PC-9 (cell line): ENCODE measurements around the gene QRICH2. TPM values are rescaled to one million over a fixed set of nuclear protein-coding genes. Genes with fewer than 3 reads are reported as not detected.

Experiments used
- BruUV-seq: library from RNA; stranded (reverse); fragments of 400-500 nt; replicated peaks from 2 replicates; lab custom pipeline; 2021; lab: Mats Ljungman, UMichigan
- CTCF ChIA-PET: fragments of 300-600 bp; sonication (Branson Sonifier 250); formaldehyde crosslinking; loops from one replicate; lab custom pipeline; 2022; ENCODE audit warnings: antibody characterized with exemption; lab: Charles Lee
- POLR2A ChIA-PET: fragments of 300-600 bp; sonication (Branson Sonifier 250); formaldehyde crosslinking; loops from one replicate; lab custom pipeline; 2022; ENCODE audit warnings: antibody characterized with exemption; ENCODE audit not compliant: unreplicated experiment; lab: Charles Lee
- DNase-seq, 2 experiments: peaks; one replicate each; pipeline versions ENCODE4 v3.0.0 to v3.0.0-alpha.2; 2015 to 2022; ENCODE audit warnings: mixed read lengths in 1 of 2
- H2AFZ ChIP-seq: fragments of 200-600 bp; sonication (generic); 2 replicates; pipeline ENCODE4 v1.8.1; 2017; ENCODE audit warnings: antibody characterized with exemption
- H3F3A ChIP-seq: fragments of 200-600 bp; sonication (generic); 2 replicates; pipeline ENCODE4 v1.8.1; 2017; ENCODE audit warnings: antibody characterized with exemption, mild to moderate bottlenecking, low read depth; ENCODE audit not compliant: insufficient read depth
- H3K27ac ChIP-seq: fragments of 200-600 bp; sonication (generic); 2 replicates; pipeline ENCODE4 v1.6.1; 2016; ENCODE audit warnings: mixed run types
- H3K27me3 ChIP-seq: fragments of 200-600 bp; sonication (generic); 2 replicates; pipeline ENCODE4 v1.6.1; 2016; ENCODE audit warnings: low read depth, mixed run types; ENCODE audit not compliant: insufficient read depth
- H3K36me3 ChIP-seq: fragments of 200-600 bp; sonication (generic); 2 replicates; pipeline ENCODE4 v1.6.1; 2016; ENCODE audit warnings: low read depth, mixed run types
- H3K4me1 ChIP-seq: fragments of 200-600 bp; sonication (generic); replicated peaks from 2 replicates; pipeline ENCODE4 v1.6.1; 2016; ENCODE audit warnings: mixed run types; ENCODE audit not compliant: insufficient read depth
- H3K4me2 ChIP-seq: fragments of 200-600 bp; sonication (generic); 2 replicates; pipeline ENCODE4 v1.6.1; 2017; ENCODE audit warnings: mixed run types
- H3K4me3 ChIP-seq: fragments of 200-600 bp; sonication (generic); 2 replicates; pipeline ENCODE4 v1.6.1; 2016; ENCODE audit warnings: mixed run types
- H3K79me2 ChIP-seq: fragments of 200-600 bp; sonication (generic); 2 replicates; pipeline ENCODE4 v1.6.1; 2017; ENCODE audit warnings: low read depth, mixed run types
- H3K9me2 ChIP-seq: fragments of 200-600 bp; sonication (generic); 2 replicates; pipeline ENCODE4 v1.8.1; 2017; ENCODE audit warnings: mild to moderate bottlenecking; ENCODE audit not compliant: insufficient read depth
- H3K9me3 ChIP-seq: fragments of 200-600 bp; sonication (generic); 2 replicates; pipeline ENCODE4 v1.8.1; 2016; ENCODE audit warnings: low read depth; ENCODE audit not compliant: insufficient read depth
- H4K20me1 ChIP-seq: fragments of 200-600 bp; sonication (generic); 2 replicates; pipeline ENCODE4 v1.8.1; 2017; ENCODE audit not compliant: insufficient read depth
- CTCF ChIP-seq: fragments of 200-600 bp; sonication (generic); conservative IDR thresholded peaks from 2 replicates; pipeline ENCODE4 v1.6.1; 2017; ENCODE audit warnings: mixed run types, antibody characterized with exemption, mild to moderate bottlenecking, moderate library complexity
- EZH2 ChIP-seq: fragments of 200-600 bp; sonication (generic); IDR thresholded peaks from 2 replicates; pipeline ENCODE4 v1.8.0; 2017; ENCODE audit warnings: antibody characterized with exemption, low read depth
- intact Hi-C: fragments of 100-400 bp; cut with micrococcal nuclease; formaldehyde crosslinking; loops from one replicate; pipeline ENCODE4 v1.10.0; 2022; ENCODE audit not compliant: unreplicated experiment
- total RNA-seq: library from RNA; stranded (reverse); gene quantifications from 2 replicates; pipeline ENCODE4 v1.2.3, GENCODE V29; 2021

Gene QRICH2
- total RNA-seq, 1 experiment from 2014 or later: 3.3 TPM

DNA sequence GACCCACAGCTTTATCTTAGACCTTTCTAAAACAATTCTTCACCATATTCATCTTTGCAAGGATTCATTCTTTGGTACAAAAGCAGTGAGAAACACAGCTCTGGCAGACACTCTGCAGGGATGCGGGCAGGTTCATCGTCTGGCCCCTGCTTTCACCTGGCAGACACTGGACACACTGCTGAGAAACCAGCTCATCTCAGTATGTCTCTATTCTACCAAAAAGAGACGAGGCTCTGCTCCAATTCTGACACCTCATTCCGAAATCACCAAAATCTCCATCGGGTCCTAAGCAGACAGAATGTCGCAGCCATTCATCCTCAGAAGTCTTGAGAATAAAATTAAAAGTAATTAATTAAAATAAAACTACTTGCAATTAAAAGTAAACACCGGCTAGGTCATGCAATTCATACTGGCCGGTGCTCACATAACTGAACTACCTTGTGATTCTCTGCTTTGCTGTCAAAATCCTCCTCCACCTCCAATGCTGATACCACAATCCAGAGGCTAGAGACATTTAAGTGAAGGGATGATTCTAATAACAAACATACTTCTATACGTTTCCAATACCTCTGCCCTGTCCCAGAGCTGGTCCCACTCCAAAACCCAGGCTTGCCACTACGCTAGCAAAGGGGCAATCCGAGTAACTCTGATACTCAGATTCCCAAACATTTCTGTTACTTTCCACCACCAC is 69.1 kb downstream of the QRICH2 start:
- Histone ChIP-seq H3K27me3 (no peaks in the 10 kb centered on the region), H3K36me3 (no peaks in the 10 kb centered on the region), H3K9me3 (no peaks in the 10 kb centered on the region), H3K79me2 (no peaks in the 10 kb centered on the region), H3F3A (peaks cover 9% of the 10 kb centered on the region; the same call in 1 of the 2 replicates), H2AFZ (no peak overlapping the region), H3K27ac (no peak overlapping the region), H3K4me3 (no peak overlapping the region), H3K4me1 (peaks cover 12% of the 10 kb centered on the region), H3K4me2 (no peak overlapping the region), H4K20me1 (no peaks in the 10 kb centered on the region), H3K9me2 (no peaks in the 10 kb centered on the region)
- DNase-seq: no peak
- BruUV-seq: TSS peak; percentile 33
- intact Hi-C loops: no loop called here
- TF ChIP-seq CTCF (no peak), EZH2 (no peak)
- ChIA-PET POLR2A (interaction anchor here (0.6 kb wide), 1 partner anchor 83 kb away, joined by 4 read pairs; no protein-coding TSS in a partner anchor), CTCF (no interaction called here)

DNA sequence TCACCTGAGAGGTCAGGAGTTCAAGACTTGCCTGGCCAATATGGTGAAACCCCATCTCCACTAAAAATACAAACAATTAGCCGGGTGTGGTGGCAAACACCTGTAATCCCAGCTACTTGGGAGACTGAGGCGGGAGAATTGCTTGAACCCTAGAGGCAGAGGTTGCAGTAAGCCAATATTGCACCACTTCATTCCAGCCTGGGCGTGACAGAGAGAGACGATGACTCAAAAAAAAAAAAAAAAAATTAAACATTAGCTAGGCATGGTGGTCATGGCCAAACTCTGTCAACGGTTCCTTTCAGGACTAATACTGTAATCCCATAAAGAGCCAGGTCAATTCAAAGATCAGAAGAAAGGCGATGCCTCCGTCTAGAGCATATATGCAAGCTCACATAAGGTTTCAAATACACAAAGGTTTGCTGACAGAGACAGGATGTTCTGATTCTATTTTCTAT is 70.2 kb downstream of the QRICH2 start:
- no peak for DNase-seq
- Histone ChIP-seq H3K36me3 (no peaks in the 10 kb centered on the region), H3K4me2 (no peak overlapping the region), H3K9me3 (no peaks in the 10 kb centered on the region), H2AFZ (no peak overlapping the region), H3K27ac (no peak overlapping the region), H3K79me2 (no peaks in the 10 kb centered on the region), H3K4me3 (no peak overlapping the region), H3F3A (peaks cover 9% of the 10 kb centered on the region; the same call in 1 of the 2 replicates), H4K20me1 (no peaks in the 10 kb centered on the region), H3K27me3 (no peaks in the 10 kb centered on the region), H3K9me2 (no peaks in the 10 kb centered on the region), H3K4me1 (peaks cover 12% of the 10 kb centered on the region)
- intact Hi-C loops: no loop called here
- BruUV-seq: no TSS peak
- CTCF ChIA-PET: no interaction called here
- POLR2A ChIA-PET: no interaction called here
- no peak for TF ChIP-seq CTCF
- TF ChIP-seq EZH2: no peak

DNA sequence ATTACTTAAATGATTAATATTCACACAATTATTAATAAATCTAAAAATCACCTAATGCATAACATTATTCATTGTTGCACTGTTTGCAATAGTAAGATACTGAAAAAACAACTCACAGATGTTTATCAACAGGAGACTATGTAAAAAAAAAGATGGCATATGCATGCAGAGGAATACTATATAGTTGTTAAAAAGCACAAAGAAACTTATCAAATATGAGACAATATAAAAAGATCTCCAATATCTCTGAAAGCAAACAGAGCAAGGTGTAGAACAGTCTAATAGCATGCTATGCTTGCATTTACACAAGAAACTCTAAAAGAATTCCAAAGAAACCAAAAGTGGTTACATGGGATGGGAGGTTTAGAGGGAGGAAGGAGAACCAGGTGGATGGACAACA is 71.5 kb downstream of the QRICH2 start:
- no peaks in the 10 kb centered on the region for H3K9me2 ChIP-seq
- no peaks in the 10 kb centered on the region for H3K27me3 ChIP-seq
- no TSS peak for BruUV-seq
- H4K20me1 ChIP-seq: no peaks in the 10 kb centered on the region
- TF ChIP-seq CTCF (no peak), EZH2 (no peak)
- H3K27ac ChIP-seq: no peak overlapping the region
- no peak overlapping the region for H3K4me2 ChIP-seq
- ChIA-PET POLR2A (no interaction called here), CTCF (no interaction called here)
- intact Hi-C loops: no loop called here
- H3F3A ChIP-seq: peaks cover 9% of the 10 kb centered on the region; the same call in 1 of the 2 replicates
- H3K4me3 ChIP-seq: no peak overlapping the region
- H3K9me3 ChIP-seq: no peaks in the 10 kb centered on the region
- H3K36me3 ChIP-seq: no peaks in the 10 kb centered on the region
- no peak for DNase-seq
- H3K79me2 ChIP-seq: no peaks in the 10 kb centered on the region
- H3K4me1 ChIP-seq: peaks cover 4% of the 10 kb centered on the region
- H2AFZ ChIP-seq: no peak overlapping the region
